DND-41 (cell line): ENCODE results near the gene DSCAML1.

ENCODE experiments used
- ATAC-seq: fragments of 200-7000 bp; cut with Tn5 transposase; 3 replicates; pipeline ENCODE4 v1.9.1; 2021; ENCODE audit warnings: low read depth; ENCODE audit not compliant: insufficient read depth
- DNase-seq: peaks from one replicate; pipeline ENCODE4 v3.0.0-alpha.2; 2020
- H2AFZ ChIP-seq: 2 replicates; pipeline ENCODE4 v1.6.0; 2012; ENCODE audit warnings: low read depth, low read length
- H3K27ac ChIP-seq: 2 replicates; pipeline ENCODE4 v1.5.1; 2012; ENCODE audit warnings: low read length, inconsistent platforms
- H3K27me3 ChIP-seq: fragments of 200-600 bp; sonication (generic); 2 replicates; pipeline ENCODE4 v1.6.0; 2012; ENCODE audit warnings: low read length, mild to moderate bottlenecking, inconsistent platforms; ENCODE audit not compliant: insufficient read depth, poor library complexity
- H3K36me3 ChIP-seq: 2 replicates; pipeline ENCODE4 v1.5.1; 2012; ENCODE audit warnings: low read length, inconsistent platforms; ENCODE audit not compliant: insufficient read depth
- H3K4me1 ChIP-seq: 2 replicates; pipeline ENCODE4 v1.5.1; 2012; ENCODE audit warnings: mild to moderate bottlenecking, low read length; ENCODE audit not compliant: insufficient read depth
- H3K4me2 ChIP-seq: 2 replicates; pipeline ENCODE4 v1.6.0; 2012; ENCODE audit warnings: mild to moderate bottlenecking, moderate library complexity, low read length, inconsistent platforms; ENCODE audit not compliant: insufficient read depth
- H3K4me3 ChIP-seq, 2 experiments: fragments of 200-600 bp in 1 of 2; shearing (Covaris generic) in 1 of 2; 2 replicates each; pipeline ENCODE4 v1.5.1; 2012 to 2016; ENCODE audit warnings: inconsistent platforms in 2 of 2, low read length in 2 of 2, mild to moderate bottlenecking in 2 of 2, low read depth in 1 of 2, moderate library complexity in 1 of 2
- H3K79me2 ChIP-seq: 2 replicates; pipeline ENCODE4 v1.6.0; 2012; ENCODE audit warnings: low read length, inconsistent platforms; ENCODE audit not compliant: insufficient read depth
- H3K9ac ChIP-seq: 2 replicates; pipeline ENCODE4 v1.6.0; 2012; ENCODE audit warnings: low read depth, mild to moderate bottlenecking, inconsistent platforms, low read length, moderate library complexity
- H3K9me3 ChIP-seq: 2 replicates; pipeline ENCODE4 v1.5.1; 2012; ENCODE audit warnings: low read length, moderate library complexity, mild to moderate bottlenecking, inconsistent platforms; ENCODE audit not compliant: insufficient read depth, severe bottlenecking
- H4K20me1 ChIP-seq: 2 replicates; pipeline ENCODE4 v1.6.0; 2012; ENCODE audit warnings: low read length; ENCODE audit not compliant: insufficient read depth
- CTCF ChIP-seq: IDR thresholded peaks from 2 replicates; pipeline ENCODE4 v1.5.1; 2012; ENCODE audit warnings: borderline replicate concordance, low read length, moderate library complexity, mild to moderate bottlenecking; ENCODE audit not compliant: poor library complexity, severe bottlenecking; ENCODE audit errors: extremely low read depth
- EZH2 ChIP-seq: IDR thresholded peaks from 3 replicates; pipeline ENCODE4 v1.6.1; 2012; ENCODE audit warnings: borderline replicate concordance, low read depth, mild to moderate bottlenecking, moderate library complexity, low read length, inconsistent platforms; ENCODE audit not compliant: severe bottlenecking

Gene DSCAML1

GRCh38 chr11:117476531-117477142 is 320.4 kb downstream of the DSCAML1 start:
- Histone ChIP-seq H3K9ac (no peak overlapping the region), H3K36me3 (peaks cover 3% of the 10 kb centered on the region; the same call in 1 of the 2 replicates), H3K27me3 (no peaks in the 10 kb centered on the region), H3K4me1 (no peaks in the 10 kb centered on the region), H3K9me3 (no peaks in the 10 kb centered on the region), H4K20me1 (peaks cover 2% of the 10 kb centered on the region; the same call in 1 of the 2 replicates), H3K4me2 (no peak overlapping the region), H3K79me2 (no peaks in the 10 kb centered on the region), H3K27ac (no peak overlapping the region), H3K4me3 (no peak overlapping the region), H2AFZ (no peak overlapping the region)
- ATAC-seq (no peak), DNase-seq (no peak)
- TF ChIP-seq CTCF (no peak), EZH2 (no peak)

GRCh38 chr11:117475716-117476530 is 321.1 kb downstream of the DSCAML1 start:
- Histone ChIP-seq H4K20me1 (peaks cover 2% of the 10 kb centered on the region; the same call in 1 of the 2 replicates), H3K4me2 (no peak overlapping the region), H3K27ac (no peak overlapping the region), H3K4me1 (no peaks in the 10 kb centered on the region), H3K36me3 (peaks cover 3% of the 10 kb centered on the region; the same call in 1 of the 2 replicates), H2AFZ (no peak overlapping the region), H3K27me3 (no peaks in the 10 kb centered on the region), H3K9ac (no peak overlapping the region), H3K79me2 (no peaks in the 10 kb centered on the region), H3K4me3 (no peak overlapping the region), H3K9me3 (no peaks in the 10 kb centered on the region)
- DNase-seq = no peak
- no peak for ATAC-seq
- TF ChIP-seq EZH2 (no peak), CTCF (no peak)

- no peak overlapping the region for H3K4me3 ChIP-seq
- H2AFZ ChIP-seq = no peak overlapping the region
- no peaks in the 10 kb centered on the region; the same call in 1 of the 2 replicates for H3K36me3 ChIP-seq
- no peak for TF ChIP-seq CTCF
- TF ChIP-seq EZH2 = no peak
- H3K79me2 ChIP-seq = no peaks in the 10 kb centered on the region
- no peaks in the 10 kb centered on the region for H3K4me1 ChIP-seq
- no peak overlapping the region for H3K9ac ChIP-seq
- DNase-seq (no peak), ATAC-seq (no peak)
- no peaks in the 10 kb centered on the region; the same call in 1 of the 2 replicates for H4K20me1 ChIP-seq
- no peak overlapping the region for H3K27ac ChIP-seq
- no peak overlapping the region for H3K4me2 ChIP-seq
- H3K9me3 ChIP-seq = no peaks in the 10 kb centered on the region
- no peaks in the 10 kb centered on the region for H3K27me3 ChIP-seq
These were observed 323.4 kb downstream of the DSCAML1 start for GRCh38 chr11:117473481-117474091.
